ENCODE results near the gene NSD1.

DNA sequence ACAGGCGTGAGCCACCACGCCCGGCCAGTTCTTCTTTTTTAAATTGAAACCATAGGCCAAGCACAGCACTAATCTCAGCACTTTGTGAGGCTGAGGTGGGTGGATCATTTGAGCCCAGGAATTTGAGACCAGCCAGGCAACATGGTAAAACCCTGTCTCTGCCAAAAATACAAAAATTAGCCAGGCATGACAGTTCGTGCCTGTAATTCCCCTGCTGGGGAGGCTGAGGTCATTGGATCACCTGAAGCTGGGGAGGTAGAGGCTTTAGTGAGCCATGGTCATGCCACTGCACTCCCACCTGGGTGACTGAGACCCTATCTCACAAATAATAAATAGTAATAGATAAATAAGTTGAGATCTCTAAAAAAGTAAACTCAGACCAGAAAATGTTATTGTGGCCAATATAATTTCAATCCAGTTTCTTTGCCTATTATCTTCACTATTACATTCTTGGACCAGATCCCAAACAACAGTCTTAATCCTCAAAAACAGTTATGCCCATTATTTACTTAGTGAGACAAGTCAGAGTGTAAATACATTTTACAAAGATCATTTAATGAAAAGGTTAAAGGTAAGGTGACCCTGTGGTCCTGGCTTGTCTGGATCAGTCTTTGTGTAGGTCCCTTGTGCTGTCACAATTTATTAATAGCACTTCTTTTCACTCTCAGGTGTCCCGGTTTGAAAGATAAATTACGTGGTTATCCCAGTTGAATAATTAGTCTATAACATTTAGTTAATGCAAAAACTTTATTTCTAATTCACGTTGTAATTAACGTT lies 116.4 kb downstream of the NSD1 start:
- TF ChIP-seq, protein P1, sequence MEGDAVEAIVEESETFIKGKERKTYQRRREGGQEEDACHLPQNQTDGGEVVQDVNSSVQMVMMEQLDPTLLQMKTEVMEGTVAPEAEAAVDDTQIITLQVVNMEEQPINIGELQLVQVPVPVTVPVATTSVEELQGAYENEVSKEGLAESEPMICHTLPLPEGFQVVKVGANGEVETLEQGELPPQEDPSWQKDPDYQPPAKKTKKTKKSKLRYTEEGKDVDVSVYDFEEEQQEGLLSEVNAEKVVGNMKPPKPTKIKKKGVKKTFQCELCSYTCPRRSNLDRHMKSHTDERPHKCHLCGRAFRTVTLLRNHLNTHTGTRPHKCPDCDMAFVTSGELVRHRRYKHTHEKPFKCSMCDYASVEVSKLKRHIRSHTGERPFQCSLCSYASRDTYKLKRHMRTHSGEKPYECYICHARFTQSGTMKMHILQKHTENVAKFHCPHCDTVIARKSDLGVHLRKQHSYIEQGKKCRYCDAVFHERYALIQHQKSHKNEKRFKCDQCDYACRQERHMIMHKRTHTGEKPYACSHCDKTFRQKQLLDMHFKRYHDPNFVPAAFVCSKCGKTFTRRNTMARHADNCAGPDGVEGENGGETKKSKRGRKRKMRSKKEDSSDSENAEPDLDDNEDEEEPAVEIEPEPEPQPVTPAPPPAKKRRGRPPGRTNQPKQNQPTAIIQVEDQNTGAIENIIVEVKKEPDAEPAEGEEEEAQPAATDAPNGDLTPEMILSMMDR (IDR thresholded peaks at IDR 0.05 in 2 of 3, conservative IDR thresholded peaks at IDR 0.05 in 1 of 3; ENCODE audit: control insufficient read depth in 2 of 3, extremely low read depth in 1 of 3, insufficient read depth in 1 of 3, low read depth in 3 of 3, low read length in 3 of 3): no peak
- no peak for TF ChIP-seq FOXK2 (IDR thresholded peaks at IDR 0.05)
- no peak for TF ChIP-seq ASH2L (IDR thresholded peaks at IDR 0.05; ENCODE audit: borderline replicate concordance, low read depth)
- no peak for TF ChIP-seq EZH2 (IDR thresholded peaks at IDR 0.05; ENCODE audit: borderline replicate concordance, control insufficient read depth, low read depth, low read length)
- no peak for TF ChIP-seq BHLHE40 (IDR thresholded peaks at IDR 0.05; ENCODE audit: borderline replicate concordance in 1 of 2, low read depth in 2 of 2, low read length in 1 of 2)
- no peak for TF ChIP-seq ETV6 (conservative IDR thresholded peaks at IDR 0.05 in 1 of 2, IDR thresholded peaks at IDR 0.05 in 1 of 2; ENCODE audit: borderline replicate concordance in 1 of 2, low read depth in 1 of 2)
- TF ChIP-seq, protein P2, sequence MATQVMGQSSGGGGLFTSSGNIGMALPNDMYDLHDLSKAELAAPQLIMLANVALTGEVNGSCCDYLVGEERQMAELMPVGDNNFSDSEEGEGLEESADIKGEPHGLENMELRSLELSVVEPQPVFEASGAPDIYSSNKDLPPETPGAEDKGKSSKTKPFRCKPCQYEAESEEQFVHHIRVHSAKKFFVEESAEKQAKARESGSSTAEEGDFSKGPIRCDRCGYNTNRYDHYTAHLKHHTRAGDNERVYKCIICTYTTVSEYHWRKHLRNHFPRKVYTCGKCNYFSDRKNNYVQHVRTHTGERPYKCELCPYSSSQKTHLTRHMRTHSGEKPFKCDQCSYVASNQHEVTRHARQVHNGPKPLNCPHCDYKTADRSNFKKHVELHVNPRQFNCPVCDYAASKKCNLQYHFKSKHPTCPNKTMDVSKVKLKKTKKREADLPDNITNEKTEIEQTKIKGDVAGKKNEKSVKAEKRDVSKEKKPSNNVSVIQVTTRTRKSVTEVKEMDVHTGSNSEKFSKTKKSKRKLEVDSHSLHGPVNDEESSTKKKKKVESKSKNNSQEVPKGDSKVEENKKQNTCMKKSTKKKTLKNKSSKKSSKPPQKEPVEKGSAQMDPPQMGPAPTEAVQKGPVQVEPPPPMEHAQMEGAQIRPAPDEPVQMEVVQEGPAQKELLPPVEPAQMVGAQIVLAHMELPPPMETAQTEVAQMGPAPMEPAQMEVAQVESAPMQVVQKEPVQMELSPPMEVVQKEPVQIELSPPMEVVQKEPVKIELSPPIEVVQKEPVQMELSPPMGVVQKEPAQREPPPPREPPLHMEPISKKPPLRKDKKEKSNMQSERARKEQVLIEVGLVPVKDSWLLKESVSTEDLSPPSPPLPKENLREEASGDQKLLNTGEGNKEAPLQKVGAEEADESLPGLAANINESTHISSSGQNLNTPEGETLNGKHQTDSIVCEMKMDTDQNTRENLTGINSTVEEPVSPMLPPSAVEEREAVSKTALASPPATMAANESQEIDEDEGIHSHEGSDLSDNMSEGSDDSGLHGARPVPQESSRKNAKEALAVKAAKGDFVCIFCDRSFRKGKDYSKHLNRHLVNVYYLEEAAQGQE (IDR thresholded peaks at IDR 0.05; ENCODE audit: low read depth, low read length): no peak
- TF ChIP-seq POLR2AphosphoS5 (IDR thresholded peaks at IDR 0.05; ENCODE audit: low read length): no peak
- no peak for TF ChIP-seq EP300 (IDR thresholded peaks at IDR 0.05; ENCODE audit: borderline replicate concordance in 1 of 2, control insufficient read depth in 1 of 2, low read depth in 2 of 2, low read length in 2 of 2)
- no peak for TF ChIP-seq YY1 (IDR thresholded peaks at IDR 0.05; ENCODE audit: low read depth, low read length)
- TF ChIP-seq, protein P3, sequence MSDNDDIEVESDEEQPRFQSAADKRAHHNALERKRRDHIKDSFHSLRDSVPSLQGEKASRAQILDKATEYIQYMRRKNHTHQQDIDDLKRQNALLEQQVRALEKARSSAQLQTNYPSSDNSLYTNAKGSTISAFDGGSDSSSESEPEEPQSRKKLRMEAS (IDR thresholded peaks at IDR 0.05; ENCODE audit: low read depth, low read length): no peak
- TF ChIP-seq, protein P4, sequence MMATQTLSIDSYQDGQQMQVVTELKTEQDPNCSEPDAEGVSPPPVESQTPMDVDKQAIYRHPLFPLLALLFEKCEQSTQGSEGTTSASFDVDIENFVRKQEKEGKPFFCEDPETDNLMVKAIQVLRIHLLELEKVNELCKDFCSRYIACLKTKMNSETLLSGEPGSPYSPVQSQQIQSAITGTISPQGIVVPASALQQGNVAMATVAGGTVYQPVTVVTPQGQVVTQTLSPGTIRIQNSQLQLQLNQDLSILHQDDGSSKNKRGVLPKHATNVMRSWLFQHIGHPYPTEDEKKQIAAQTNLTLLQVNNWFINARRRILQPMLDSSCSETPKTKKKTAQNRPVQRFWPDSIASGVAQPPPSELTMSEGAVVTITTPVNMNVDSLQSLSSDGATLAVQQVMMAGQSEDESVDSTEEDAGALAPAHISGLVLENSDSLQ (IDR thresholded peaks at IDR 0.05): no peak
